Measurements from ENCODE around the gene IGFL3. TPM values are rescaled to one million over a fixed set of nuclear protein-coding genes. Genes with fewer than 3 reads are reported as not detected.
A peak's percentile ranks its signal among the peaks of the same experiment; 100 is the strongest.
"Not testable (repeated sequence)": the region's sequence is repeated elsewhere in the genome, so short reads cannot be mapped to it uniquely, and the experiment has no call there.

IGFL3 gene
- total and polyA plus RNA-seq, 4 experiments from 2014 or later = not detected

DNA sequence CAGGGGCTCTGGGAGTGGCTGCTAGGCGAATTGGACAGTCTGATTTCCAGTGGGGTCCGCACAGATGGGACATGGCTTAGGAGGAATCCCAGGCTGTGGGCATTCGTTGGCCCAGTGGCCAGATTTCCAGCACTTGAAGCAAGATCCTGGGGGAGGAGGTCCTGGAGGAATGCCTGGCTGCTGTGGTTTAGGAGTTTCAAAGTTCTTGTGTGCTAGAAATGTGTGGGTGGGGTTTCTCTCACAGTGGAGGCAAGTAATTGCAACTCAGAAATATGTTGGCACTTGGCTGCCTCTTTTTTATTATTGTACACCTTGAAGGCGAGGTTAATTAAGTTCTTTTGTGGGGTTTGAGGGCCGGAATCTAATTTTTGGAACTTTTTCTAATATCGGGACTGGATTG, 17.1 kb downstream of the IGFL3 start:
- H3K4me1 ChIP-seq (ENCODE audit: insufficient read depth, low read length) = no peaks in the 10 kb centered on the region
- no peak overlapping the region for H3K4me3 Mint-ChIP-seq
- DNase-seq = no peak
- CTCF ChIA-PET (ENCODE audit: partially characterized antibody) = no interaction called here
- intact Hi-C loops (cut with micrococcal nuclease) = no loop called here
- no peaks in the 10 kb centered on the region for H3K36me3 ChIP-seq (ENCODE audit: insufficient read depth, low read length)
- no peaks in the 10 kb centered on the region for H3K36me3 Mint-ChIP-seq
- POLR2A ChIA-PET (ENCODE audit: partially characterized antibody) = no interaction called here
- no peaks in the 10 kb centered on the region for H3K9me3 ChIP-seq (ENCODE audit: control insufficient read depth in 1 of 2, low read length in 2 of 2)
- H3K27me3 Mint-ChIP-seq = peaks cover 8 to 14% of the 10 kb centered on the region in 2 donors
- H3K4me1 Mint-ChIP-seq = no peaks in the 10 kb centered on the region
- H3K4me3 ChIP-seq (ENCODE audit: low read length in 2 of 2) = no peak overlapping the region
- no peaks in the 10 kb centered on the region for H3K27me3 ChIP-seq (ENCODE audit: insufficient read depth, low read length)
- peaks cover 0 to 6% (median 0%) of the 10 kb centered on the region in 8 donors for H3K9me3 Mint-ChIP-seq
- H3K27ac ChIP-seq (ENCODE audit: low read depth, low read length) = no peak overlapping the region
- H3K27ac Mint-ChIP-seq = no peak overlapping the region

DNA sequence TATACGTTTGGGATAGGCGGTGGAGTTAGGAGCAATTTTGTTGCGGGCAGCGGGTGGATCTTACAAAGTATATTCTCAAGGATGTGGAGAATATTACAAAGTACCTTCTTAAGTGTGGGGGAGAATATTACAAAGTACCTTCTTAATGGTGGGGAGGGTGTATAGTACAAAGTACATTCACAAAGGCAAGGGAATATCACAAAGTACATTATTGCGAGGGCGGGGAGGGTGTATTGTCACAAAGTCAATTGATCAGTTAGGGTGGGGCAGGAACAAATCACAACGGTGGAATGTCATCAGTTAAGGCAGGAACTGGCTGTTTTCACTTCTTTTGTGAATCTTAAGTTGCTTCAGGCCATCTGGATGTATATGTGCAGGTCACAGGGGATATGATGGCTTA, 22.2 kb downstream of the IGFL3 start:
- H3K4me3 ChIP-seq (ENCODE audit: low read length in 2 of 2); H3K4me1 ChIP-seq (ENCODE audit: insufficient read depth, low read length); CTCF ChIA-PET (ENCODE audit: partially characterized antibody); DNase-seq; H3K27ac Mint-ChIP-seq; H3K36me3 Mint-ChIP-seq; H3K36me3 ChIP-seq (ENCODE audit: insufficient read depth, low read length); H3K4me3 Mint-ChIP-seq; intact Hi-C loops (cut with micrococcal nuclease); H3K9me3 ChIP-seq (ENCODE audit: control insufficient read depth in 1 of 2, low read length in 2 of 2); H3K27me3 ChIP-seq (ENCODE audit: insufficient read depth, low read length); H3K27ac ChIP-seq (ENCODE audit: low read depth, low read length); POLR2A ChIA-PET (ENCODE audit: partially characterized antibody); H3K4me1 Mint-ChIP-seq: not testable (repeated sequence)
- Mint-ChIP-seq H3K27me3 (peaks cover 20 to 22% of the 10 kb centered on the region in 2 donors), H3K9me3 (peaks cover 5 to 26% (median 14%) of the 10 kb centered on the region in 8 donors)

DNA sequence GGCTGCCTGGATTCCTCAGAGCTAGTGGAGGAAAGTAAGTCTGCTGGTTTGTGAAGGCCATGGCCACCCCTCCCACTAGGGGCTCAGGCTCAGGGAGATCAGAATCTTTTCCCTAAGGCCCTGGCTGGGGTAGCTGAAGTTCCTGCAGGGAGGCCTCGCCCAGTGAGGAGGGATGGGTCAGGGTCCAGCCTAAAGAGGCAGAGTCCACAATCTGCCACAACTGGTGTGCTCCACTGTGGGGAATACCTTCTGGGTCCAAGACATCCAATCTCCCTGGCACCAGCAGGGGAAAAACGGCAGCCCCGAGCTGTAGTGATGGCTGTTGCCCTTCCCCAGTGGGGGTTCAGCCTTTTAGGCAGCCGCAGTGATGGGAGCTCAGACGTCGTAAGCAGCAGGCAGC, 23.2 kb downstream of the IGFL3 start:
- Histone ChIP-seq H3K4me3 (ENCODE audit: low read length in 2 of 2) (no peak overlapping the region), H3K36me3 (ENCODE audit: insufficient read depth, low read length) (no peaks in the 10 kb centered on the region), H3K27ac (ENCODE audit: low read depth, low read length) (no peak overlapping the region), H3K4me1 (ENCODE audit: insufficient read depth, low read length) (no peaks in the 10 kb centered on the region), H3K9me3 (ENCODE audit: control insufficient read depth in 1 of 2, low read length in 2 of 2) (no peaks in the 10 kb centered on the region), H3K27me3 (ENCODE audit: insufficient read depth, low read length) (no peaks in the 10 kb centered on the region)
- POLR2A ChIA-PET (ENCODE audit: partially characterized antibody) = no interaction called here
- Mint-ChIP-seq H3K27ac (no peak overlapping the region), H3K4me1 (no peaks in the 10 kb centered on the region), H3K27me3 (peaks cover 27 to 29% of the 10 kb centered on the region in 2 donors), H3K36me3 (peaks cover 3 to 7% of the 10 kb centered on the region in 2 donors), H3K9me3 (peaks cover 7 to 37% (median 24%) of the 10 kb centered on the region in 8 donors), H3K4me3 (no peak overlapping the region)
- no peak for DNase-seq
- CTCF ChIA-PET (ENCODE audit: partially characterized antibody) = no interaction called here
- intact Hi-C loops (cut with micrococcal nuclease) = no loop called here

DNA sequence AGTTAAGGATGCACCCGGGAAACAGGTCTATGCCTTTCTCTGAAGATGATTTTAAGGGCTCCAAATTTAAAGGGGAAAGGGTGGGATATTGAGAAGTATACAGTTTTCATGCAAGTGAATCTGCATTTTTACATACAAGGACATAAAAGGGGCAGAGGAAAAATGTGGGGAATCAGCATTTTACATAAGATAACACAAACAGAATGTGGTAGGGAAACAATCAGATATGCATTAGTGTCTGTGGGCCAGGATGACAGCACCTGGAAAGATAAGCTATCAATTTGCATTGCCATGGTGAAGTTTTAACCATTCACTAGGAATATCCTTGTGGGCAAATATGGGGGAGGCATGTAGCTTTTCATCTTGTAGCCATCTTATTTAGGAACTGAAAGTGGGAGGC, 24.1 kb downstream of the IGFL3 start:
- Histone ChIP-seq H3K27ac (ENCODE audit: low read depth, low read length) (no peak overlapping the region), H3K4me1 (ENCODE audit: insufficient read depth, low read length) (no peaks in the 10 kb centered on the region), H3K36me3 (ENCODE audit: insufficient read depth, low read length) (no peaks in the 10 kb centered on the region), H3K9me3 (ENCODE audit: control insufficient read depth in 1 of 2, low read length in 2 of 2) (no peaks in the 10 kb centered on the region), H3K27me3 (ENCODE audit: insufficient read depth, low read length) (no peaks in the 10 kb centered on the region), H3K4me3 (ENCODE audit: low read length in 2 of 2) (no peak overlapping the region)
- Mint-ChIP-seq H3K36me3 (peaks cover 3 to 7% of the 10 kb centered on the region in 2 donors), H3K4me3 (no peak overlapping the region), H3K4me1 (no peaks in the 10 kb centered on the region), H3K9me3 (peaks cover 7 to 39% (median 24%) of the 10 kb centered on the region in 8 donors), H3K27ac (no peak overlapping the region), H3K27me3 (peaks cover 29 to 32% of the 10 kb centered on the region in 2 donors)
- ChIA-PET CTCF (ENCODE audit: partially characterized antibody) (no interaction called here), POLR2A (ENCODE audit: partially characterized antibody) (no interaction called here)
- intact Hi-C loops (cut with micrococcal nuclease) = no loop called here
- no peak for DNase-seq

DNA sequence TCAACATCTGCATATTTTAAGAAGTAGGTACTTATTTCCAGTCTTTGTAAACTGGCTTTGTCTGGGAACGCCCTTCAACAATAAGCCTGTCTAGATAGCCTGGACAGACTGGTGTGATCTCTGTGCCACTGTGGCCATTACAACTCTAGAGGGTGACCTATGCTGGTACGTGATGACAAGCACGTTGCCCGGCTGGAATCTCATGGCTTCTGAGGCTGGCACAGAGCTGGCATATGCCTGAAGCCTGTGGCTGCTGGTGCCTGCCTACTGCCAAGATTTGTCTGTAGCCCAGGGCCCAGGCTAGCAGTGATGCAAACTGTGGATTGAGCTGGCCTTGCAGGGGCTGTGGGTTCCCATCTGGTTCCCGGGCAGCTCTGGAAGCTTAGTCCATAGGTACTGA, 34.0 kb downstream of the IGFL3 start:
- Mint-ChIP-seq H3K27me3 (peaks cover 22% of the 10 kb centered on the region in 2 donors), H3K4me1 (no peaks in the 10 kb centered on the region), H3K36me3 (peaks cover 4 to 6% of the 10 kb centered on the region in 2 donors), H3K4me3 (no peak overlapping the region), H3K9me3 (peaks cover 14 to 53% (median 46%) of the 10 kb centered on the region in 8 donors), H3K27ac (no peak overlapping the region)
- ChIA-PET POLR2A (ENCODE audit: partially characterized antibody) (no interaction called here), CTCF (ENCODE audit: partially characterized antibody) (no interaction called here)
- Histone ChIP-seq H3K27ac (ENCODE audit: low read depth, low read length) (no peak overlapping the region), H3K4me3 (ENCODE audit: low read length in 2 of 2) (no peak overlapping the region), H3K4me1 (ENCODE audit: insufficient read depth, low read length) (no peaks in the 10 kb centered on the region), H3K36me3 (ENCODE audit: insufficient read depth, low read length) (no peaks in the 10 kb centered on the region), H3K27me3 (ENCODE audit: insufficient read depth, low read length) (no peaks in the 10 kb centered on the region), H3K9me3 (ENCODE audit: control insufficient read depth in 1 of 2, low read length in 2 of 2) (peaks cover 0 to 7% of the 10 kb centered on the region in 2 donors)
- no peak for DNase-seq
- intact Hi-C loops (cut with micrococcal nuclease) = no loop called here

DNA sequence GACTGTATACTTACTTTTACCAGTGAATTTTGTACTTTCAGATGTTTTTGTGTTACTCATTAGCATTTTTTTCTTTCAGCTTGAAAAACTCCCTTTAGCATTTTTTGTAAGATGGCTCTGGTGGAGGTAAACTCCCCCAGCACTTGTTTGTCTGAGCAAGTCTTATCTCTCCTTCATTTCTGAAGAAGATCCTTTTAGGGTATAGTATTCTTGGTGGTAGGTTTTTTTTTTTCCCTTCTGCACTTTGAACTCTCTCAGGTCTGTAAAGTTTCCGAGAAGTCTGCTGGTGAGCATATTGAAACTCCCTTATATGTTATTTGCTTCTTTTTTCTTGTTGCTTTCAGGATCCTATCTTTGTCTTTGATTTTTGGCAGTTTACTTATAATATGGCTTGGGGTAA, 35.1 kb downstream of the IGFL3 start:
- ChIA-PET POLR2A (ENCODE audit: partially characterized antibody) (no interaction called here), CTCF (ENCODE audit: partially characterized antibody) (no interaction called here)
- Mint-ChIP-seq H3K4me1 (no peaks in the 10 kb centered on the region), H3K4me3 (no peak overlapping the region), H3K27ac (peak overlapping the region in 1 of 7 donors; percentile 17), H3K36me3 (peaks cover 4 to 9% of the 10 kb centered on the region in 2 donors), H3K27me3 (peaks cover 21 to 25% of the 10 kb centered on the region in 2 donors), H3K9me3 (peaks cover 14 to 63% (median 53%) of the 10 kb centered on the region in 8 donors)
- no peaks in the 10 kb centered on the region for H3K27me3 ChIP-seq (ENCODE audit: insufficient read depth, low read length)
- intact Hi-C loops (cut with micrococcal nuclease) = no loop called here
- peaks cover 0 to 7% of the 10 kb centered on the region in 2 donors for H3K9me3 ChIP-seq (ENCODE audit: control insufficient read depth in 1 of 2, low read length in 2 of 2)
- no peaks in the 10 kb centered on the region for H3K36me3 ChIP-seq (ENCODE audit: insufficient read depth, low read length)
- no peak for DNase-seq
- H3K27ac ChIP-seq (ENCODE audit: low read depth, low read length) = no peak overlapping the region
- no peaks in the 10 kb centered on the region for H3K4me1 ChIP-seq (ENCODE audit: insufficient read depth, low read length)
- no peak overlapping the region for H3K4me3 ChIP-seq (ENCODE audit: low read length in 2 of 2)

DNA sequence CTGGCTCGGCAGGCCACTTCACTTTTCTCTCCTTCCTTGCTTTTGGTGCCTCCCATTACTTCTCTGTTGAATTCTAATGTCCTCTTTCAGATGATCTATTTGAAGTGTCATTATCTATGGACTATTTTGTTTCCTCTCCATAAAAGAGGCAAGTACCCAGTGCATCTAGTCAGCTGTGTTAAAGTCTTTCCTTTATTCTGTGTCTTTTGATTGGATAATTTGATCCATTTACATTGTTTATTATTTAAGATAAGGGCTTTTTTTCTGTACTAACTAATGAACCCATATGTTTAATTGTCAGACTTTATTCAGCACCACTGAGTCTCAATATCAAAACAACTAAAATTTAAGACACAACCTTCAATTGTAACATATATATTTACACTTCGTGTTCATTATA, 36.4 kb downstream of the IGFL3 start:
- no peaks in the 10 kb centered on the region for H3K36me3 ChIP-seq (ENCODE audit: insufficient read depth, low read length)
- intact Hi-C loops (cut with micrococcal nuclease) = no loop called here
- peaks cover 4 to 9% of the 10 kb centered on the region in 2 donors for H3K36me3 Mint-ChIP-seq
- no peak overlapping the region for H3K4me3 Mint-ChIP-seq
- no peaks in the 10 kb centered on the region for H3K27me3 ChIP-seq (ENCODE audit: insufficient read depth, low read length)
- DNase-seq = no peak
- H3K27ac Mint-ChIP-seq = no peak overlapping the region
- H3K4me1 ChIP-seq (ENCODE audit: insufficient read depth, low read length) = no peaks in the 10 kb centered on the region
- peaks cover 14 to 66% (median 55%) of the 10 kb centered on the region in 8 donors for H3K9me3 Mint-ChIP-seq
- POLR2A ChIA-PET (ENCODE audit: partially characterized antibody) = no interaction called here
- peaks cover 21 to 22% of the 10 kb centered on the region in 2 donors for H3K27me3 Mint-ChIP-seq
- H3K4me3 ChIP-seq (ENCODE audit: low read length in 2 of 2) = no peak overlapping the region
- no peak overlapping the region for H3K27ac ChIP-seq (ENCODE audit: low read depth, low read length)
- CTCF ChIA-PET (ENCODE audit: partially characterized antibody) = no interaction called here
- H3K9me3 ChIP-seq (ENCODE audit: control insufficient read depth in 1 of 2, low read length in 2 of 2) = peaks cover 0 to 7% of the 10 kb centered on the region in 2 donors
- no peaks in the 10 kb centered on the region for H3K4me1 Mint-ChIP-seq

DNA sequence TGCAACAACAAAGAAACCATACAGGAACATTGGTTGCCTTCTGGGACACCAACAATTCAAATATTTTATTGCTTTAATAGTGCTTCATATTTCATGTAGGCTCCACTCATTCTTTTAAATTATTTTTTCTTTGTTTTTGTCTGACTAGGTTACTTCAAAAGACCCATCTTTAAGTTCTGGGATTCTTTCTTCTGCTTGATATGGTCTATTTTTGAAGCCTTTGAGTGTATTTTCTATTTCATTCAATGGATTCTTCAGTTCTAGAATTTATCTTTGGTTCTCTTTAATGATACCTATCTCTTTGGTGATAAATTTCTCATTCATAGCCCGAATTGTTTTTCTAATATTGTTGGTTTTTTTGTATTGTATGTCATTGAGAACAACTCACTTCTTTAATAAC, 38.6 kb downstream of the IGFL3 start:
- Histone ChIP-seq H3K36me3 (ENCODE audit: insufficient read depth, low read length) (no peaks in the 10 kb centered on the region), H3K27ac (ENCODE audit: low read depth, low read length) (no peak overlapping the region), H3K27me3 (ENCODE audit: insufficient read depth, low read length) (peaks cover 12% of the 10 kb centered on the region), H3K9me3 (ENCODE audit: control insufficient read depth in 1 of 2, low read length in 2 of 2) (peaks cover 0 to 7% of the 10 kb centered on the region in 2 donors), H3K4me3 (ENCODE audit: low read length in 2 of 2) (no peak overlapping the region), H3K4me1 (ENCODE audit: insufficient read depth, low read length) (no peaks in the 10 kb centered on the region)
- Mint-ChIP-seq H3K36me3 (peaks cover 4 to 9% of the 10 kb centered on the region in 2 donors), H3K27me3 (peaks cover 27 to 35% of the 10 kb centered on the region in 2 donors), H3K27ac (no peak overlapping the region), H3K4me3 (no peak overlapping the region), H3K4me1 (no peaks in the 10 kb centered on the region), H3K9me3 (peaks cover 14 to 66% (median 55%) of the 10 kb centered on the region in 8 donors)
- ChIA-PET POLR2A (ENCODE audit: partially characterized antibody) (no interaction called here), CTCF (ENCODE audit: partially characterized antibody) (no interaction called here)
- intact Hi-C loops (cut with micrococcal nuclease) = no loop called here
- DNase-seq = no peak
